Measurements from ENCODE around the gene FANCF.

The FANCF gene

GRCh38 chr11:22624742-22625447 lies 728 bp downstream of the FANCF start:
- DNase-seq: peak; percentile 54

GRCh38 chr11:22617868-22618267 lies 7.8 kb downstream of the FANCF start:
- DNase-seq: no peak

GRCh38 chr11:22603933-22604332 lies 21.7 kb downstream of the FANCF start:
- DNase-seq: no peak

- DNase-seq: no peak
Observed at GRCh38 chr11:22602504-22602903, 23.1 kb downstream of the FANCF start.

GRCh38 chr11:22599458-22599857 lies 26.2 kb downstream of the FANCF start:
- DNase-seq: no peak

GRCh38 chr11:22597062-22597461 lies 28.6 kb downstream of the FANCF start:
- DNase-seq: no peak

- DNase-seq: no peak
Observed at GRCh38 chr11:22584976-22585375, 40.6 kb downstream of the FANCF start.

GRCh38 chr11:22583963-22584492 lies 41.6 kb downstream of the FANCF start:
- no peak for DNase-seq

GRCh38 chr11:22582151-22582410 lies 43.5 kb downstream of the FANCF start:
- no peak for DNase-seq

- DNase-seq: no peak
Observed at GRCh38 chr11:22581354-22582150, 44.1 kb downstream of the FANCF start.

- DNase-seq: no peak
Observed at GRCh38 chr11:22577854-22578253, 47.8 kb downstream of the FANCF start.
